K562 (cell line): ENCODE data around the gene VSTM5. TPM values are rescaled to one million over a fixed set of nuclear protein-coding genes. Genes with fewer than 3 reads are reported as not detected.

Experiments
- ATAC-seq: fragments of 200-7000 bp; cut with Tn5 transposase; 3 replicates; pipeline ENCODE4 v1.9.1; 2020; ENCODE audit warnings: moderate library complexity
- BruUV-seq: library from RNA; stranded (reverse); fragments of 400-500 nt; replicated peaks from 2 replicates; lab custom pipeline; 2021; lab: Mats Ljungman, UMichigan
- CTCF ChIA-PET: fragments of 300-600 bp; formaldehyde crosslinking; extraction: SDS; loops from one replicate; lab custom pipeline; 2021; ENCODE audit warnings: low intra/inter-chr PET ratio; lab: Yijun Ruan, JAX
- POLR2A ChIA-PET: fragments of 300-600, 350-650 bp; sonication (Branson Sonifier 250); formaldehyde crosslinking; extraction: SDS; loops from one replicate; lab custom pipeline; 2021; ENCODE audit warnings: antibody characterized with exemption, inconsistent platforms; lab: Yijun Ruan, JAX
- DNase-seq, 4 experiments: peaks; one replicate each; pipeline versions ENCODE4 v3.0.0 to v3.0.0-alpha.2; 2011 to 2018; ENCODE audit warnings: low spot score in 3 of 4, mixed read lengths in 3 of 4; ENCODE audit errors: extremely low read depth in 1 of 4
- FAIRE-seq: peaks from 2 replicates; lab custom pipeline; 2011; peaks lifted over from hg19 to GRCh38; lab: Jason Lieb, UNC
- H2AFZ ChIP-seq: 2 replicates; pipeline ENCODE4 v1.6.0; 2011; ENCODE audit warnings: low read depth, low read length, control low read depth, inconsistent platforms
- H3K27ac ChIP-seq: fragments of 200-600 bp; 3 replicates; pipeline ENCODE4 v1.8.0; 2011; ENCODE audit warnings: low read depth, mild to moderate bottlenecking, control low read depth, inconsistent platforms, low read length, moderate library complexity, mixed read lengths; ENCODE audit errors: extremely low read depth
- H3K27me3 ChIP-seq, 2 experiments: fragments of 300-600 bp in 1 of 2; 2 replicates in 1 of 2; 3 replicates in 1 of 2; pipeline versions ENCODE4 v1.6.0 to v1.8.0; 2011; ENCODE audit warnings: inconsistent platforms in 2 of 2, low read length in 2 of 2, mild to moderate bottlenecking in 1 of 2, mixed read lengths in 1 of 2, moderate library complexity in 1 of 2; ENCODE audit not compliant: control insufficient read depth in 2 of 2, insufficient read depth in 2 of 2
- H3K36me3 ChIP-seq: fragments of 300-600 bp; 3 replicates; pipeline ENCODE4 v1.8.0; 2011; ENCODE audit warnings: mild to moderate bottlenecking, low read length, inconsistent platforms; ENCODE audit not compliant: control insufficient read depth, insufficient read depth
- H3K4me1 ChIP-seq, 2 experiments: fragments of 200-600 bp in 1 of 2; replicated peaks in 1 of 2; 2 replicates in 1 of 2; 3 replicates in 1 of 2; pipeline versions ENCODE4 v1.5.1 to v1.8.0; 2011; ENCODE audit warnings: inconsistent platforms in 2 of 2, low read length in 2 of 2, mild to moderate bottlenecking in 1 of 2, mixed read lengths in 1 of 2, moderate library complexity in 1 of 2; ENCODE audit not compliant: control insufficient read depth in 2 of 2, insufficient read depth in 2 of 2
- H3K4me2 ChIP-seq: 2 replicates; pipeline ENCODE4 v1.6.1; 2011; ENCODE audit warnings: low read length, control low read depth, inconsistent platforms, mixed read lengths; ENCODE audit not compliant: insufficient read depth
- H3K4me3 ChIP-seq: fragments of 200-600 bp; sonication (generic), shearing (Covaris generic); 2 replicates; pipeline ENCODE4 v1.5.1; 2016; ENCODE audit warnings: control low read depth, inconsistent platforms
- H3K79me2 ChIP-seq: fragments of 200-600 bp; 3 replicates; pipeline ENCODE4 v1.8.0; 2011; ENCODE audit warnings: low read length, inconsistent platforms; ENCODE audit not compliant: control insufficient read depth, insufficient read depth
- H3K9ac ChIP-seq, 2 experiments: 2 replicates each; pipeline versions ENCODE4 v1.6.0 to v1.6.1; 2011; ENCODE audit warnings: low read depth in 2 of 2, low read length in 2 of 2, control low read depth in 1 of 2, inconsistent platforms in 1 of 2, mild to moderate bottlenecking in 1 of 2, mixed read lengths in 1 of 2; ENCODE audit not compliant: insufficient read depth in 1 of 2
- H3K9me1 ChIP-seq: one replicate; pipeline ENCODE4 v1.6.0; 2011; ENCODE audit warnings: inconsistent platforms, mild to moderate bottlenecking, low read length, moderate library complexity; ENCODE audit not compliant: control insufficient read depth, insufficient read depth
- H3K9me3 ChIP-seq: replicated peaks from 2 replicates; pipeline ENCODE4 v1.5.1; 2011; ENCODE audit warnings: low read depth, low read length, inconsistent platforms; ENCODE audit not compliant: control insufficient read depth, insufficient read depth
- H4K20me1 ChIP-seq: replicated peaks from 2 replicates; pipeline ENCODE4 v1.6.1; 2011; ENCODE audit warnings: low read length, inconsistent platforms, mixed read lengths; ENCODE audit not compliant: control insufficient read depth, insufficient read depth
- IFI16 ChIP-seq: fragments of 250-450 bp; sonication (Bioruptor Pico); IDR thresholded peaks from 2 replicates; pipeline ENCODE4 v2.1.2; 2022; ENCODE audit warnings: mild to moderate bottlenecking, inconsistent platforms
- MAFK ChIP-seq: IDR thresholded peaks from 2 replicates; pipeline ENCODE4 v1.6.1; 2011; ENCODE audit warnings: low read length, improper control_type of control experiment
- PHB ChIP-seq: fragments of 250-450 bp; sonication (Bioruptor Pico); IDR thresholded peaks from 2 replicates; pipeline ENCODE4 v1.5.0; 2021
- ZNF232 ChIP-seq: sonication (generic); formaldehyde crosslinking; IDR thresholded peaks from 2 replicates; pipeline ENCODE4 v1.8.0; 2022; ENCODE audit warnings: mild to moderate bottlenecking, missing genetic modification reagents
- ZNF354B ChIP-seq: fragments of 250-450 bp; sonication (Bioruptor Pico); IDR thresholded peaks from 2 replicates; pipeline ENCODE4 v1.4.0; 2020
- ZNF444 ChIP-seq: fragments of 250-450 bp; sonication (Bioruptor Pico); IDR thresholded peaks from 2 replicates; pipeline ENCODE4 v1.4.0; 2020; ENCODE audit warnings: mild to moderate bottlenecking, moderate library complexity
- ZNF699 ChIP-seq: fragments of 250-450 bp; sonication (Bioruptor Pico); IDR thresholded peaks from 2 replicates; pipeline ENCODE4 v1.8.0; 2021; ENCODE audit warnings: mild to moderate bottlenecking, moderate library complexity; ENCODE audit not compliant: insufficient replicate concordance
- ZNF77 ChIP-seq: fragments of 250-450 bp; sonication (Bioruptor Pico); IDR thresholded peaks from 2 replicates; pipeline ENCODE4 v1.5.0; 2020
- WGBS: fragments of 100-300 bp; shearing (Covaris generic); methylation state at CpG from one replicate; pipeline ENCODE4 v1.1.6; 2016; ENCODE audit warnings: low coverage, mixed read lengths; ENCODE audit not compliant: insufficient coverage; ENCODE audit errors: missing lambda C conversion rate; 5-methylcytosine and 5-hydroxymethylcytosine counted together
- in situ Hi-C: fragments of 300-500 bp; cut with MboI; formaldehyde crosslinking; loops from 4 replicates; pipeline ENCODE4 v1.15.0; 2018; ENCODE audit warnings: inconsistent platforms, mixed read lengths
- intact Hi-C: fragments of 100-400 bp; cut with micrococcal nuclease; formaldehyde crosslinking; loops from 2 replicates; pipeline ENCODE4 v1.14.2; 2022
- polyA plus RNA-seq, 8 experiments: library from polyadenylated mRNA; depleted of rRNA in 4 of 8; stranded (reverse) in 5 of 8; unstranded in 3 of 8; fragments of >200 nt; fragmentation: Nextera tagmentation in 2 of 8; fragmentation: Illumina TruSeq in 1 of 8; extraction: Ambion mirVana in 2 of 8; extraction: Trizol in 1 of 8; gene quantifications; 2 replicates each; pipeline versions ENCODE4 v1.2.1 to v1.2.3, GENCODE V29; 2011 to 2014; ENCODE audit warnings: inconsistent platforms in 1 of 8, missing spikeins in 1 of 8
- total RNA-seq, 7 experiments: library from RNA; depleted of rRNA in 6 of 7; stranded (reverse); fragments of >200 nt in 6 of 7; fragmentation: Illumina TruSeq in 2 of 7; extraction: Trizol in 2 of 7; gene quantifications; 2 replicates each; pipeline versions ENCODE4 v1.2.1 to v1.2.3, GENCODE V29; 2011 to 2021; ENCODE audit warnings: low replicate concordance in 1 of 7
- TF ChIP-seq, protein P1 (sequence below): fragments of 450-650 bp; conservative IDR thresholded peaks from 2 replicates; pipeline ENCODE4 v1.6.1; 2016; ENCODE audit warnings: missing genetic modification characterization, low read depth, mild to moderate bottlenecking, control low read depth, missing compliant biosample characterization

VSTM5 gene
- total and polyA plus RNA-seq, 9 of the 15 experiments (the other 6 are each of a cell fraction or from before 2014, with no cell fraction given): 0.01 TPM; not detected in 8

DNA sequence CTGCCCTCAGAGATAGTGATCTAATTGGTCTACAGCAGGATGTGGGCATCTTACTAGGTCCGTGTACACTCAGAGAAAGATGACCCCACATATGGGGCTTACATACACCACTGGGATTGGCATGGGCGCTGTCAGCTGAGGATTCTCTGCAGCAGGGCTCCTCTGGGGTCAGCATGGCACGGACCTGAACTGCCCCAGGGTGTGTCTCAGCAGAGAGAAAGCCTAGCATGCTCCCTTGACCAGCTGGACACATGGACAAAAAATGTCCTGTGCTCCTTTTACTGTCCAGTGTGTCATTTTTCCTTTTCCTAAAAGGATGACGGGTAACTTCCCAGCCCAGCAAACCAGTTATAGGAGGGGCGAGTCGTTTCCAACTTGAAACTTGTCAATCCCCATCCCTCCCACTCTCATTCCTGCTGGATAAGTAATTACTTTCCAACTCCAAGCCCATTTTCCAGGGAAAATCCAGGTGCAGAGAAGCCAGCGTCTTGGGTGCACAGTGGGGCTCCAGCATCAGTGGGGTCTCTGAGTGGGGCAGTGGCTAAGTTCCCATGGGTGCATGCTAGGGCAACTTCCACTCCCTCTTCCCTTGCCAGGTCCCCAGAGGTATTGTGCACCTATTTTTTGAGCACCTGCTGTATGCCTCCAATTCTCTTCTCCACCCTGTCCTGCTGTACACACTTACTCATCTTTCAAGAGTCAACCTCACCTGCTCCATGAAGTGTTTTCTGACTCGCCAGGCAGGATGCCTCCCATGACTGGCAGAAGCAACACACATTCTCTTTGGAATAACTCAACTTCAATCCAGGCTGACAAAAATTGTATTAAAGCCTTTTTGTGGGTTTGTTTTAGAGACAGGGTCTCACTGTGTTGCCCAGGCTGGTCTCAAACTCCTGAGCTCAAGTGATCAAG lies 5.0 kb downstream of the VSTM5 start:
- peaks cover 6% of the 10 kb centered on the region; the same call in 1 of the 2 replicates for H4K20me1 ChIP-seq
- no peak overlapping the region for H3K27ac ChIP-seq
- POLR2A ChIA-PET: no interaction called here
- peaks cover 7 to 15% of the 10 kb centered on the region in 2 experiments; a peak in 3 of 5 replicates for H3K4me1 ChIP-seq
- CTCF ChIA-PET: no interaction called here
- no peak overlapping the region for H3K4me2 ChIP-seq
- under 1% methylated on average over 8 of the region's 8 CpGs for WGBS
- H3K4me3 ChIP-seq: no peak overlapping the region
- no peak for DNase-seq
- in situ Hi-C loops: no loop called here
- no peaks in the 10 kb centered on the region for H3K36me3 ChIP-seq
- no peak for TF ChIP-seq ZNF77 (CRISPR knock-in tag)
- TF ChIP-seq, all 486 proteins: peak for 0
- no peaks in the 10 kb centered on the region for H3K9me3 ChIP-seq
- peaks cover 15 to 49% of the 10 kb centered on the region in 2 experiments; a peak in 4 of 5 replicates for H3K27me3 ChIP-seq
- H3K9me1 ChIP-seq: no peaks in the 10 kb centered on the region
- ATAC-seq (no peak), FAIRE-seq (no peak)
- H2AFZ ChIP-seq: no peak overlapping the region
- no peaks in the 10 kb centered on the region for H3K79me2 ChIP-seq
- no peak overlapping the region for H3K9ac ChIP-seq
- intact Hi-C loops: no loop called here
- BruUV-seq: no TSS peak

DNA sequence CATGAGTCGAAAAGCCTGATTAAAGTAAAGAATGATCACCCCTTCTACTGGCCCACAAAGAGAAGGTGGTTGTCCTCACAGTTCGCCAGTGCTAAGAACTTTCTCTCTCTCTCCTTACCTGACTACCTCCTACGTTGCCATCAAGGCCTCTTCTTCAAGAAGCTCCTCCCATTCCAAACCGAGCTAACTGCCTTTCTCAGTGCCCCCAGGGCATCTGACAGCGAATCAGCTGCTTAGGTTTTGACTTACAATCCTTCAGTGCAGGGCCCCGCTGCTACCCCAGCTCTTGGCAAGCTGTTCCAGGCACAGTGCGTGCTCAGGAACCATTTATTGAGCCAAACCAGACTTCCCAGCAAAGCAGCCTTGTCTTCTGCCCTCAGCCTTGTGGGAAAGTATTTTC lies 5.8 kb downstream of the VSTM5 start:
- TF ChIP-seq MAFK: no peak
- no peak for TF ChIP-seq PHB (CRISPR knock-in tag)
- no peak for TF ChIP-seq ZNF444
- no peak for TF ChIP-seq IFI16 (CRISPR knock-in tag)
- no peak for TF ChIP-seq ZNF232 (CRISPR knock-in tag)
- TF ChIP-seq, protein P1, sequence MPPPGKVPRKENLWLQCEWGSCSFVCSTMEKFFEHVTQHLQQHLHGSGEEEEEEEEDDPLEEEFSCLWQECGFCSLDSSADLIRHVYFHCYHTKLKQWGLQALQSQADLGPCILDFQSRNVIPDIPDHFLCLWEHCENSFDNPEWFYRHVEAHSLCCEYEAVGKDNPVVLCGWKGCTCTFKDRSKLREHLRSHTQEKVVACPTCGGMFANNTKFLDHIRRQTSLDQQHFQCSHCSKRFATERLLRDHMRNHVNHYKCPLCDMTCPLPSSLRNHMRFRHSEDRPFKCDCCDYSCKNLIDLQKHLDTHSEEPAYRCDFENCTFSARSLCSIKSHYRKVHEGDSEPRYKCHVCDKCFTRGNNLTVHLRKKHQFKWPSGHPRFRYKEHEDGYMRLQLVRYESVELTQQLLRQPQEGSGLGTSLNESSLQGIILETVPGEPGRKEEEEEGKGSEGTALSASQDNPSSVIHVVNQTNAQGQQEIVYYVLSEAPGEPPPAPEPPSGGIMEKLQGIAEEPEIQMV (tag): no peak
- TF ChIP-seq ZNF354B (CRISPR knock-in tag): no peak
- no peak for TF ChIP-seq ZNF699
- H3K9me1 ChIP-seq: no peaks in the 10 kb centered on the region
- no peak overlapping the region for H3K4me3 ChIP-seq
- no TSS peak for BruUV-seq
- no peaks in the 10 kb centered on the region for H3K79me2 ChIP-seq
- FAIRE-seq (no peak), ATAC-seq (no peak), DNase-seq (no peak)
- no peak overlapping the region for H3K27ac ChIP-seq
- intact Hi-C loops: no loop called here
- no peaks in the 10 kb centered on the region for H3K36me3 ChIP-seq
- no peaks in the 10 kb centered on the region for H3K9me3 ChIP-seq
- WGBS: 2% methylated on average over 7 of the region's 7 CpGs
- H3K4me1 ChIP-seq: peaks cover 4 to 6% of the 10 kb centered on the region in 2 experiments; a peak in 3 of 5 replicates
- in situ Hi-C loops: no loop called here
- H3K4me2 ChIP-seq: no peak overlapping the region
- H2AFZ ChIP-seq: no peak overlapping the region
- POLR2A ChIA-PET: interaction anchor here (1.1 kb wide), 1 partner anchor 12 kb away, joined by 3 read pairs; no protein-coding TSS in a partner anchor
- H3K27me3 ChIP-seq: peaks cover 18 to 52% of the 10 kb centered on the region in 2 experiments; a peak in 4 of 5 replicates
- no peak overlapping the region for H3K9ac ChIP-seq
- CTCF ChIA-PET: no interaction called here
- H4K20me1 ChIP-seq: peaks cover 5% of the 10 kb centered on the region; the same call in 1 of the 2 replicates
